Retinal pigment epithelial cell (primary cell): Measurements from ENCODE around the gene BRINP3.

Source experiments
- DNase-seq: peaks from one replicate; pipeline ENCODE4 v3.0.0-alpha.2; 2010; ENCODE audit warnings: low read depth
- H3K4me3 ChIP-seq: 2 replicates; pipeline ENCODE4 v1.5.1; 2011; ENCODE audit warnings: mild to moderate bottlenecking, low read length, control low read depth, moderate library complexity
- CTCF ChIP-seq: conservative IDR thresholded peaks from 2 replicates; pipeline ENCODE4 v1.5.1; 2011; ENCODE audit warnings: low read depth, low read length, control low read depth, inconsistent platforms

The BRINP3 gene

DNA sequence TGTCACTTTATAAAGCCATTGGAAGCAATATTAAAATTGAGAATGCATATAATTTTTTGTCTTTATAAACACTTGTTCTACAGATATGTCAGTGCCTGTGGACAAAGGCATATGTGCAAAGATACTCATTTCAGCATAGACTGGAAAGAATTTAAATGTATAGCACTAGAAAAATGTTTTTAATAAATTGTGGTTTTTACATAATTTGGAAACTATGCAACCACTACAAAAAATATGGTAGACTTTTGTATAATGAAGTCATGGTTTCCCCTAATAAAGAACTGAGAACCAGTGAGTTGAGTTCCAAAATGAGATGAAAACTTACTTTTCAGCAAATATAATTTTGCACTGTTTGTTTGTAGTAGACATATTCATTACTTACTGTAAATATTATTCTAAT, 48.5 kb downstream of the BRINP3 start:
- DNase-seq: no peak
- TF ChIP-seq CTCF: no peak
- H3K4me3 ChIP-seq: no peak overlapping the region

GRCh38 chr1:190416239-190416638, 61.4 kb downstream of the BRINP3 start:
- DNase-seq: no peak
- peak; percentile 25 for TF ChIP-seq CTCF
- no peak overlapping the region for H3K4me3 ChIP-seq

GRCh38 chr1:190413142-190413541, 64.5 kb downstream of the BRINP3 start:
- no peak for DNase-seq
- no peak for TF ChIP-seq CTCF
- no peak overlapping the region for H3K4me3 ChIP-seq

DNA sequence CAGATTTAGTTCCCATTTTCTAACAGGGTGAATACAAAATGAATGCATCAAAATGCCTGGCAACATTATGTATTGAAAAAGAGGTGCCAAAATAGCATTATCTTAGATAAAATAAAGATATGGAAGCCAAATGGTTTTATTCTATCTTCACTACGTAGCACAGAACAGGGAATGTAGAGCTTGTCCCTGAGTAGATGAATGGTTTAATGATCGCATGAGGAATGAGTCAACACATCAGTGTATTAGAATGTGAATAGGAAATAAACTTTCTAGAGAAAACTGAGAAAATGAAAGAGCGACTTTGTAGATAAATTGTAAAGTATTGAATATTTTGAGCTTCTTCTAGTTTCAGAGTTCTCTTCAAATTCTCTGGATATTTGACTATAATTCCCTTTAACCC, 74.3 kb downstream of the BRINP3 start:
- TF ChIP-seq CTCF: no peak
- no peak for DNase-seq
- H3K4me3 ChIP-seq: no peak overlapping the region

GRCh38 chr1:190399233-190399632, 78.4 kb downstream of the BRINP3 start:
- DNase-seq: no peak
- TF ChIP-seq CTCF: no peak
- no peak overlapping the region for H3K4me3 ChIP-seq

GRCh38 chr1:190391582-190391981, 86.1 kb downstream of the BRINP3 start:
- DNase-seq: no peak
- TF ChIP-seq CTCF: no peak
- H3K4me3 ChIP-seq: no peak overlapping the region

DNA sequence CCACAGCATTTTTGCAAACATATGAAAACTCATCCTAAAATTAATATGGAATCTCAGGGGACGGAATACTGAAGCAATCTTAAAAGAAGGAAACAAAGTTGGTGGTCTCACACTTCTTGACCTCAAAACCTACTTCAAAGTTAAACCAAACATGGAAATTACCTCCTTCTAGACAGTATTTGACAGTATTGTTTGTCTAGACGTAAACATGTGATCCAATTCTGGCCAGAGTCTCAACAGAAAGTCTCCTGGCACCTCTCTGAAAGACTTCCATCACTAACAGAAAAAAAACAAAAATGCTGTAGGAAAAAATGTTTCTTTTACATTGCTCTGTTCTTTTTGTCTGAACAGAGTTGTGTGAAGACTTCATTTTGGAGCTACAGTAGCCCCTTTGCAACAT, 99.7 kb downstream of the BRINP3 start:
- no peak for DNase-seq
- no peak overlapping the region for H3K4me3 ChIP-seq
- no peak for TF ChIP-seq CTCF
